ENCODE measurements around the gene ANGPTL5.
"Not testable (repeated sequence)": the region's sequence is repeated elsewhere in the genome, so short reads cannot be mapped to it uniquely, and the experiment has no call there.

Gene ANGPTL5

DNA sequence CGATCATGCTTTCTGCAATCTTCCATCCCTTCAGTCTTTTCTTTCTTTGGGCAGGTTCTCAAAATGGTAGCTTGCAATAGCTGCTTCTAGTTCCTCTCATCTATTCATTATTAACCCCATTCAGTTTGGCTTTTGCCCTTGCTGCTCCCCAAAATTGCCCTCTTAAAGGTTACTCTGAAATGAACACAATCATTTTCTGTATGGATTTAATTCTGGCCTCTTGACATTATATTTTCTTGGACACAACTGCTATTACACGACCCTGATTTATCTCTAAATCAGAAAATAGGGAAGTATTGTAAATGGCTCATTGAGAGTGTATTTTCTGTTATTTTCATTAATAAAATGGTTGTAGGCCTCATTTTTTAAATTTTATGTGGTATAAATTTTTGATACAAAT lies at the start of gene ANGPTL5:
ANGPTL5 (minus strand) TSS at position 101 of the 400 bp plus-strand sequence. CDS start 8,613 bp downstream, outside the sequence.
- no peak for DNase-seq (ENCODE audit: low spot score)

DNA sequence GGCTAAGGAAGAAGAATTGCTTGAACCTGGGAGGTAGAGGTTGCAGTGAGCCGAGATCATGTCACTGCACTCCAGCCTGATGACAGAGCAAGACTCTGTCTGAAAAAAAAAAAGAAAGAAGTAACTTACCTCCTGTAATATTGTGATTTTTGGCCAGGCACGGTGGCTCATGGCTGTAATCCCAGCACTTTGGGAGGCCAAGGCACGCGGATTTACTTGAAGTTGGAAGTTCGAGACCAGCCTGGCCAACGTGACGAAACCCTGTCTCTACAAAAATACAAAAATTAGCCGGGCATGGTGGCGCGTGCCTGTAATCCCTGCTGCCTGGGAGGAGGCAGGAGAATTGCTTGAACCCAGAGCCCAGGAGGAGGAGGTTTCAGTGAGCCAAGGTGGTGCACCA lies 47.9 kb upstream of the ANGPTL5 start:
- not testable (repeated sequence) for DNase-seq (ENCODE audit: low spot score)

DNA sequence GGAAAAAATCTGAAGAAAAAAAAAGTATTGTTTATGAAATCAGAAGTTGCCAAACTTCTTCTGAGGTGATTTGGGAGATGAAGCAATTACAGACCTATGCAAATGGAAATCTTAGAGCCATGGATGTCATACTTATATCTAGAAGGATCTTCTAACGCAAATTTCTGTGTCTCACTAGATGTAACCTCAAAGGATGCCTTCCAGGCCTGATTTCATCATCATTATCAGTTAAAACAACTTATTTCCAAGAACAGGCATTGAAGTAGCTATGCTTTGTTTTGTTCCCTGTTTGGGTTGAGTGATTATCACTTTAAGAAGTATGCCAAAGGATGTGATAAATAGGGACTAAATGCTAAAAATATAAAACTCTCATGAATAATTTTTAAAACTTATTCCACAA lies 43.9 kb upstream of the ANGPTL5 start:
- DNase-seq (ENCODE audit: low spot score): no peak

DNA sequence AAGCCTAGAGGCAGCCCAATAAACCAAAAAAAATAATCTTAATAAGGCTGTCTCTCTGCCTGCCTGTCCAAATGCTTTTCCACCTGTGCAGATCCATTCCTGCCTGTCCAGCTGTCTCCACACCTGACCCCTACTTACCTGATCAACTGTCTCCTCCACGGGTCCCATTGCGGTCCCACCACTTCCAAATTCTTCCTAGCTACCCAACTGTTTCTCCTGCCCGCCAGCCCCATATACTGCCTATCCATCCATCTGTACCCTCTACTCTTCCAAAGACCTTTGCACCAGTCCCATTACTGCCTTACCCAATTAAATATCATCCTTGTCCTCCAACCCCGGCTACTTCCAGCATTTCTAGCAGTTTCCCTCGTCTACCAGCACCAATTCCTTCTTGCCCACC lies 39.4 kb upstream of the ANGPTL5 start:
- DNase-seq (ENCODE audit: low spot score): no peak

DNA sequence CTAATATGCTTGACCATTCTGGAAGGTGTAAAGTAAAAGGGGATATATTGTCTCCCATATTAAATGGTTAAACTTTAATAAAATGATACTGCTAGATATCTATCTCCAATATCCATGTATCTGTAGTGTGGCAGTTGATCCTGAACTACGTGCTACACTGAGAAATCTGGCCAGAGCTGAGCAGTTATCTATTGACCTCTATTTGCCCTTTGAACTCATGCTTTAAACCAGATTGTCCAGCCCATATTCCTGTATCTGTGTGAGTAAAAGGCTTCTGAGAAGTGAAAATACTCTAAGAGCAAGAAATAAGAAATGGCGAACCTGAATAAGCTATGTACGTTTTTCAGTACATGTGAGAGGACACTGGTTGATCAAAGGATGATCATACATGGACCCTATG lies 39.0 kb upstream of the ANGPTL5 start:
- no peak for DNase-seq (ENCODE audit: low spot score)

DNA sequence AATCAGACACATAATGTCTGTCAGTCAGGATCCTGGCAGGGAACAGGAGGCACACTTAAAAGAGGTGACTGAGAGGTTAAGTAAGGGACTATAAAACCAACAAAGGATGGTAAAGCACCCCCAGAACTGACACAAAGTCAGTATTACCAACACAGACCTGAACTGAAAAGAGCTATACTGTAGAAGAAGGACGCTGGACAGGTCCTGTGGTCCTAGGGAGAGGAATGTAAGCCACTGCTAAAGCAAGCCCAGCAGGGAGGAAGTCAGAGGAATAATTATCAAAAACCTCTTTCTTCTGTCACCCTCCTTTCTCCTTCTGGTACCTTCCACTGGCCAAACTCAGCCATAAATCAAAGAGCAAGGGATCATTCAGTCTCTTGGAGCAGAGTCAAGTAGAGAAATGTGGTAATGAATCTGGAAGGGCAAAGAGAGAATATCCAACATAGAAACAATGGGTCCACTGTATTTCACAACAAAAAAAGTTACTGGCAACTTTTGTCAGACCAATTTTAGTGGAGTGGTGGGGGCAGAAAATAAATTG lies 33.4 kb upstream of the ANGPTL5 start:
- DNase-seq (ENCODE audit: low spot score): peak; percentile 71

DNA sequence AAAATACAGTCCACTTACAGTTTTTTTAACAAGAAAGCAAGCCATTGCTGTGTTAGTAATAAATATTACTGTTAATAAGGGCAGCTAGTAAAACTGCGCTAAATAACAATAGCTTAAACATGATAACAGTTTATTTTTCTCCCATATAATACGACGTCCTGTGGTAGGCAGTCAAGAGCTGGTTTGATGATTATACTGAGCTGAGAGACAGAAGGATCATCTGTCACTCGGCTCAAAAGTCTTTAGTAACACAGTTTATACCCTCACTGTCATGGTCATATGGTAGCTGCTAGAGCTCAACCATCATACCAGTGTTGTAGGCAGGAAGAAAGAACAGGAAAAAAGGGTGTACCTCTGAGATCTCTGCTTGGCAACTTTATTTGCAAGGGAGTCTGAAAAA lies 29.1 kb upstream of the ANGPTL5 start:
- DNase-seq (ENCODE audit: low spot score): no peak

DNA sequence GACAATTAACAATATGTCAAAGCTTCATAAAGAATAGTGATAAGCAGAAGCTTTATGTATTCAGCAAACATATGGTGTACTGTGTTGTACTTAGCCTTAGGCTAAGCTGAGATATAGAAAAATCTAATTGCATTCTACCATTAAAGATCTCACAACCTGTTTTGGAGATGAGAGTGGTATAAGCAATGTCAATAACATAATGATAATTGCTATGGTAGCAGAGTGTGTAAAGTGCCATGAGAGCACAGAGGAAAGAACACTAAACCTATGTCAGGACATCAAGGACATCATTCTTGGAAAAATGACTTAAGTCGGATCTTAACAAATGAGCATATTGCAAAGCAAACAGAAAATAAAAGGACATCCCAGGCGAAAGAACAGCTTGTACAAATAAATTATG lies 28.6 kb upstream of the ANGPTL5 start:
- no peak for DNase-seq (ENCODE audit: low spot score)

DNA sequence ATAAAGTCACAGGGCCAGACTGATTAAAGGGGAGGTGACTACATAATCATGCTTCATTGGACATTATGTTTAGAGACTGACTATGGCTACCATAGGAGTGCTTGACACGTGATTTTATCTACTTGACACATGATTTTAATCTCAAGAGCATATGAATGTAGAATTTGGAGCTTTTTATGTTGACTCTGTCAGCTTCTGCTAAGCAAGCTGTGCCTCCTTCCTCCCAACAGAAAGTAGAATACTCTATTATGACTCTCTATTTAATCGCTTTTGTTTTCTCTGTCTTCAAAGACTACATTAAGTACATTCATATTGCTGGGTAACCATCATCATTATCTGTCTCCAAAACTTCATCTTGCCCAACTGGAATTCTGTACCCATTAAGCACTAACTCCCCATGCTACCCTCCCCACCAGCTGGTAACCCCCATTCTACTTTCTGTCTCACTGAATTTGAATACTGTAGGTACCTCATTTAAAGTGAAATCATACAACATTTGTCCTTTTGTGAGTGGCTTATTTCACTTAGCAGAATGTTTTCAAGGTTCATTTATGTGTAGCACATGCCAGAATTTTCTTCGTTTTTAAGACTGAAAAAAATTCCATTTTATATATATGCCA lies 24.7 kb upstream of the ANGPTL5 start:
- no peak for DNase-seq (ENCODE audit: low spot score)

DNA sequence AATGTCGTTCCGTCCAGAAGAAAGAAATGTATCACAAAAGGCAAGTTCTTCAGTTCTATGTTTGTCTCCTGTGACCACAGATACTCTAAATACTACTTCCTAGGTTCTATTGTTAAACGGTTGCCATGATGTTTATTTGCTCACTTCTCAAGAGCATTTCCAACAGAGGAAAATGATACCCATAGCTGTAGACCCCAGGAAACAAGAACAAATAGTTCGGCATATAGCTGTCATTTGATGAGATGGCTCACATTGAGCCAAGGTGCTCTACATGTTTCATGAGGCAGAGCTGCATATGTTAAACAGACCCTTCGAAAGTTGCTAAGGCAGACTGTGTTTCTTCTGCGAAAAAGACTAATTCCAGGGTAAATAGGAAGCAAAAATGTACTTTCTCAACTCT lies 15.4 kb upstream of the ANGPTL5 start:
- no peak for DNase-seq (ENCODE audit: low spot score)

DNA sequence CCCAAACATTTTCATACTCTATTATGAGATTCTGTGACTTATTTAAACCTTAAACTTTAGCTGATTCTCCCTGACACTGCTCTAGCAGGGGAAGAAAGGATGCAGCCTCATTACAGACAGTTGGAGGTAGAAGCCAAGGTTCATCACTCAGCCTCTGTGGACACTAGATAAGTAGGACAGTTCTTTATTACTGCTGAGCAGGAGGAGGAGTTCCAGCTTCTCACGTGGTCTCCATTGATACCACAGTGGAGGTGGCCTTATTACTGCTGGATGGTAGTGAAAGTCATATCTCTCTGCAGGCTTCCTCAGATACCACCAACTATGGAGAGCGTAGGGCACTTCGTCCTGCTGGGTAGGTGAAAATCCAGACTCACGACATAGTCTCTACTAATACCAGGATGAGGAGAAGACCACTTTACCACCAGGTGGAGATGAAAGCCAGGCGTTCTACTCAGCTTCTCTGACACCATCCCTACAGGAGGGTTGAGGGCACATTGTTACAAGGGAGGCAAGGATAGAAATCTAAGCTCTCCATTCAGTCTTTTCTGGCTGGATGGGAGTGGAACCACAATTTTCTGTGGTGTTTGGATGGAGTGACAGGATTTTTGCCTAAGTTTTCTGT lies 13.1 kb upstream of the ANGPTL5 start:
- no peak for DNase-seq (ENCODE audit: low spot score)

DNA sequence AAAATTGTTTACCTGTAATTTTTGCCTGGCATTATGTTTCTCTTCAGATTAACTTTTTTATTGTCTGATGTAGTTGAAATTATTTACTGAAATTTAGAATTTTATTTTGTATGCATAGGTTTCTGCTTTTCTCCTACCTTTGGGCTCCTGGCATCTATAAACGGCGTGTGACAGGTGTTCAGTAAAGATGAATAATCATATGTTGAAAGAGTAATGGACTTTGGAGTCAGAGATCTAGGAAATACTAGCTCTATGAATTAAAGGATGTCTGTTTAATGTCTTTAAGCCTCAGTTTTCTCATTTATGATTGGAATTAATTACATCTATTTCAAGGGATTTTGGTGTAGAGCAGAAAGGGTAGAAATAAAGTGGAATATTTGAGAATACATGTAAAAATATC lies 7.2 kb upstream of the ANGPTL5 start:
- DNase-seq (ENCODE audit: low spot score): no peak

DNA sequence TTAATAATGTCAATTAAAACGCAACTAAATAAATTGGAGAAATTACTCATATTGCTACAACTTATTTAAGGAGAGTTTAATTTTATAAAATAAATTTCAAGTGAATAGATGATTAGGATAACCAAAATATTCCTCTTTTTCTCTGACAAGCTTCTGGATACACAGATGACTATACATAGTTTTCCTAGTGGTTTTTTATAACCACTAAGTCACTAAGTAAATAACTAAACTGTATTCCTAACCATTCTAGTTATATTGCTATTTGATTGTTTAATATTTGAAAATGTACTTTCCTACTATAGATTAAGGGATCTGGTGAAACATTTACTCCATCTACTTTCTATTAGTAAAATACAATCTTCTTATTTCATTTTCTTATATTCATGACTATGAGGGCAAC lies 4.7 kb upstream of the ANGPTL5 start:
- DNase-seq (ENCODE audit: low spot score): no peak

DNA sequence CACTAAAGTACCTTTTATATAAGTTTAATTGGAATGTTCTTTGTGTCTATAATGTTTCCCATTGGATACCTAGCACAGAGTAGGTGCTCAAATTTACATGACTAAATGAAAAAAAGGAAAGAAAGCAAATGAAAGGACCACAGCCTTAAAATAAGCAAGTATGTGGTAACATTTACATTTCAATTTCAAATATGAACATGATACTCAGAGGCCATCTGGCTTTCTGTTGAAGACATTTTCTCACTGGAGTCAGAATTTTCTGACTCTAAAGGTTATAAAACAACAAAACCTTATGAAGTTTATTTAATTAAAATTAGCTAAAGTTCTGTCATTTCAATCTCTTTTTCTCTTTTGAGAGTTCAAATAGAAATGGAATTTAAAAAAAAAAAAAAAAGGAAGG lies 904 bp upstream of the ANGPTL5 start:
- no peak for DNase-seq (ENCODE audit: low spot score)

DNA sequence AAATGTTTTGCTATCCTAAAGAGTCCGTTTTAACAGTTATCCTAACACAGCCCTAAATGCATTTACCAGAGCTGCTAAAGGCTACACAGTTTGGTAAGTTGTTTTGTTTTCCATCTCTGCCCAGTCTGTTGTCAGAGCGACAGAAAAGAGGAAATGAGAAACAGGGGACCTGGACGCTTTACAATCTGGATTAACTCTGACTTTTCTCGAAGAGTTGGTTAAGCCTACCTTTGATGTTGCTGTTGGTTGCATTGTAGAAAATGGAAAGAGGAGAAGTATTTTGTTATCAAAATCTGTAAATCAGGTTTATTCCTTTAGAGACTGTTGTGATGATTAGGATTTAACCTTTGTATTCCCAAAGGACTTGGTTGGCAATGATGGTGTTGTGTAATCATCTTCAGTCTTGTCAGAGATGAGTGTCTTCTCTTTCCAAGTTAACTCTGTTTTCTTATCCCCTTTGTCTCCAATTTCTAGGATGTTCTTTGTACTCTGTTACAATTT lies 481 bp downstream of the ANGPTL5 start:
- DNase-seq (ENCODE audit: low spot score): no peak

DNA sequence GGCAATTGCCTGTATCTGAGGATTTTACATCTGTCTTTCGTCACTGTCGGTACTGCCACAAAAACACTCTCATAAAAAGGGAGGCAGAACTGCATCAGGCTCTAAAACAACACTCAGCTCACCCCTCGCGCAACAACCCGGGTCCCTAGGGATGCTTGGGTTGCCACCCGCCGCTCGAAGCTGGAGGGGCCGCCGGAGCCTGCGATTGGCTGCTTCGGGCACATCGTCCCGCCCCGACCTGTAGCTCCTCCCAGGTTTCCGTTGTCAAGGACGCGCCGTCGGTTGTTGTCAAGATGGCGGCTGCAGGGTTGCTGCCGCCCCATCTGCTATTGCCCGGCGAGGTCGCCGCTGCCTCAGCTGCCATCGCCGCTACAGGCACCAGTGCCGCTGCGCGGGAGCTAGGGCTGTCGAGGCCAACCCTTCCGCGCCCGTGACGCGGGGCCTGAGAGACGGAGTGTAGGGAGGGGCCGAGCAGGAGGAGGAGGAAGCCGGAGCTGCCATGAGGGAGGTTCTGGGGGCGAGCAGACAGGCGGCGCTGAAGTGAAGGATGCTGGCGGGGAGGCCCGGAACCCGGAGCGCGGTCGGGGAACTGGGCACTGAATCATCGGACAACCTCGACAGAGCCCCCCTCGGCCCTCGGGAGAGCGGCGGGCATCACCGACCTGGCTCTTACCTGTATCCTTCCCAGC lies 1.4 kb downstream of the ANGPTL5 start, which contains the start of gene CEP126:
CEP126 (plus strand) TSS at position 273 of the 689 bp plus-strand sequence; CDS start at position 548, 275 bp downstream.
- DNase-seq (ENCODE audit: low spot score): peak; percentile 81

DNA sequence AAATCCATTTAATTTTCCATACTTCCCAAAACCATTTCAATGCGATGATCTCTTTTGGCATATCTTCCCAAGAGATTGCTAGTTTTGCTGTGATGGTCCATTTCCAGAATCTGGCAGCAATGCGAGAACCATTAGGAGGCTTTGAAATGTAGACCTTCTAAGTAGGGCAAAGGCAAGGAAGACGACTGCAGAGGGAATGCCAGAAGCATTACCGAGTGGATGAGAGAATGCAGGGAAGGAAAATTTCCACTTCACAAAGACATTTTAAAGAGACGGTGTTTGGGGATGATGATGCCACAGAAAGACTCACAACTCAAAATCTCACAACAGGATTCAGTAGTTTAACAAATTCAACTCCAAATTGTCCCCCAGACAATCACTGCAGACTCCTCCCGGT lies 2.0 kb downstream of the ANGPTL5 start:
- no peak for DNase-seq (ENCODE audit: low spot score)

DNA sequence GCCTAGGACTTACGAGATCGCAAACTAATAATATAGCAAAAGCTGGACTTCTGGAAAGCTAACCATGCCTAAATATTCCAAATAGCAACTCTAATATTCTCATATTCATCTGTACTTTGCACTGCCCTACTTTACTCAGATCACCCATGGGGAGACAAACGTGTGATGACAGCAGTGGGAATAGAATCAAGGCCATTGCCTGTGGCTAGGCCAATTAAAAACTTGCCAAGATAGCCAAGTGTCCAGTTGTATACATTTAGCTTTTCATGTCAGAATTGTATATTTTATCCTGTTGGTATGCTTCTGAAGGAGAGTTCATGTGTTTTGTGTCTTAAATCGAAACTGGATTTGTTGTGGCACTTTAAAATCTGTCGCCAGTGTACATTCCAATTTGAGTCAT lies 2.7 kb downstream of the ANGPTL5 start:
- DNase-seq (ENCODE audit: low spot score): no peak

DNA sequence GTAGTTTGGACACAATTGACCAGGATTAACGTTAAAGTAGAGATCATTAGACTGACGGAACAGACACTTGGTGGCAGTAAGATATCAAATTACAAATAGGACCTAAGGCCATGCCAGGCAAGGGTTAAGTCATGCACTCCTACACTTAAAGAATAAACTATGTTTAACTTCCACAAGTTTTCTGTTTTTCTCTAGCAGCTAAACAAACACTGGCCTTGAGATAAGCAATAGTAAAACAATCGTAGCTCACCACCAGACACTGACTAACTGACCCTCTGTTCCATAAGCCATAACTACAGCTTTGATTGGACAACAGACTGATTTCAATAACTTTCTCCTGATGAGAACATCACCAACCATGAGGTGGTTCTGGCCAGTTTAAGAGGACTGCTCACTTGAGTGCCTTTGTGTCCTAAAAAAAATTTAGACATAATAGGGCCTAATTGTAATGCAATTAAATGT lies 3.5 kb downstream of the ANGPTL5 start:
- no peak for DNase-seq (ENCODE audit: low spot score)

DNA sequence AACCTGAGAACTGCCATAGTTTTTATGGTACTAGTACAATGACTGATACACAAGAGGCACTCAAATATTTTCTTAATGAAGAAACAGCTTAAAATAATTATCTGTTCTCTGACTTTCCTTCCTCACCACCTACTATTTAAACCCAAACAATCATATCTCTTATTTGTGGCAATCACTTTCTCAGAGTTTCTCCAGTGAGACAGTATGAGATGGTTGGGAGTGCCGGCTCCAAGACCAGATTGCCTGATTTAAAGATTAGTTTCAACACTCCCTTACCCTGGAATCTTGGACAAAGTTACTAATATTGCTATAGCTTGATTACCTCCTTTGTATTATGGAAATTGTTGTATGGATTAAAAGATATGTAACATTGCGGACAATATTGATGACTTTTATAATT lies 7.2 kb downstream of the ANGPTL5 start:
- DNase-seq (ENCODE audit: low spot score): no peak

DNA sequence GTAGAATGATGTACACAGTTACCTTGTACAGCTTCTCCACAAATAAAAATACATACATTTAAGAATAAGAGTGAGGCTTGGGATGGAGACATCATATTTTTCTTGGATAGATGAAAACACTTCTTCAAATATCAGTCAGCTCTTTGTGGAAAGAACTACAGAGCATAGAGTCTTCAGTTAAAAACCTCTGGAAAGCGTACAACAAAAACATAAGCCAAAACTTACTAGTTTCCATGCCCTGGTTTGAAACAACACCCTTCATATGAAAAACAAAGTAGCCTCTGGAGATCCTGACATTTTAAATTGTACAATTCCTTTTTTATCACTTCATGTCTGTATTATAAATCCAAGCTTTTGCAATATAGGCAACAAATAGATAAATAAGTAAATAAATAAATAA lies 8.5 kb downstream of the ANGPTL5 start:
- no peak for DNase-seq (ENCODE audit: low spot score)

DNA sequence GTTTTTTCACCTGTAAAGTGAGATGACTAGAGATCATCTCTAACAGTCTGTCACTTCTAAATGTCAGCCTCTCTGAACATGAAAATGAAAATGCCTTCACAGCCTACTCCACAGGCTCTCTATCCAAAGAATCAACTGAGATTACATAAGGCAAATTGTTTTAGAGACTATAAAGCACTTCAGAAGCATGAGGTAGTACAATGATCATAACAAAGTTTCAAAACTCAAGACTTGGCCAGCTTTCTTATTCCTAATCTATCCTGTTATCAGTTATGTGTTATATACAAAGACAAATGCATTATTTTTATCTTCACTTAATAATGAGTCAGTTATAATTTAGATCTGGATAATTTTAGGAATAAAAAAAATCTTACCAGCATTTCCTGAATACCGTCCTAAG lies 21.8 kb downstream of the ANGPTL5 start:
- no peak for DNase-seq (ENCODE audit: low spot score)

DNA sequence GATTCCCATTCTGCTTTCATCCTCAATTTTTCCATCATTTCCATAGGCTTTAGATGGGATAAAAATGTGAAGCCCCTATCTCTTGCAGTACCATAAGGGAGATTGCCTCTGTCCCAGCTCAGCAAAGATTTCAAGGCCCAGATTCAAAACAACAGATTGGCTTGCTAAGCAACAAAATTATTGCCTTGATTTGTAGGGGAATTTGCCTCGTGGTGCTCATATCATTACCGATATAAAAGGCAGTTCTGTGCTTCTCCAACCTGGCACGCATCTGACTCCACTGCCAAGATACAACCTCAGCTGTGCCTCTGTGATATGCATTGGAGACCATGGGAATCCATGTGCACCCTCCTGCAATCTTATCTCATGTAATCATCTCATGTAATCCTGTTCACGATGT lies 26.6 kb downstream of the ANGPTL5 start:
- DNase-seq (ENCODE audit: low spot score): no peak

Data from COLO829 (cell line).